GM18861 (cell line): ENCODE results near the gene COA7.
A peak's percentile ranks its signal among the peaks of the same experiment; 100 is the strongest.

Experiments used
- ATAC-seq: cut with Tn5 transposase; IDR thresholded peaks from one replicate; pipeline ENCODE4 v1.9.1; 2021; ENCODE audit not compliant: unreplicated experiment

The COA7 gene

DNA sequence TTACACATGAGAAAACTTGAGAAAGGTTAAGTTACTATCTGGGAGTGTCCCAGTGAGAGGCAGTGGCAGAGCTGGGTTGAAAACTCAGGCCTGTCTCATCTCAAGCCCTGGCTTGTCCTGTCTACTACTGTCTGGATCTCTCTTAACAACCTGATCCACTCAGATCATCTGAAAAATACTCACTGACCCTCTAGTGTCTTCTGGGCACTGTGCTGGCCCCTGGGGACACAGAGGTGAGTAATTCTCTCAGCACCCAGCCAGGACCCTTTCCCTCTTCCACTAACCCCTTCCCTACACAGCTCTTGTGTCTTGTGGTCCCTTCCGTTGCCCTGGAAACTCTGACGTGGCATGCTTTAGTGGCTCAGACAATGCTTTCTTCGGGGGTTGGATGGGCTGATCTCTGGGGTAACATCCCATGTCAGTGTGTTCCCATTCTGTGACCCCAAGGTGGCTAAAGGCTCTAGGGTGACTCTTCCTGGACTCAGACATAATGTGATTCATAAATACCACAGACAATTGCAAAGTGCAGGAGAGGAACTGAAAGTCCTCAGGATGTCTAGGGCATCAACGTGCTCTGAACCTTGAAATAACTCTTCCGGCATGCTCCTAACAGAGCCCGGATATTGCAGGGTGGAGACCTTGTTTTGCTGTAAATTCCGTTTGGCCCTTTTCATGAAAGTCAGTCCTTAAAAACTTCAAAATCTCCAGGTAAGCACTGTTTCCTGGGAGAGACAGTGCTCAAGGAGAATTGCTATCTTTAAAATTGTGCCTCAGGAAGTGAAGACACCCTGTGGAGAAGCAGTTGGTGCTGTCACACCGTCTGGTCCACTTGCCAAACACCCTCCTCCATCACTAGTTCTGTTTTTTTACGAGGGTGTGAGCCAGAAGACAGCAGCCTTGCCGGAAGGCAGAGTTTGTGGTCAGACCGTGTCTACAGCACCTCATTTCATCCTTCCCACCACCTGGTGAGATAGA is 61.1 kb downstream of the COA7 start:
- peak; percentile 64 for ATAC-seq

GRCh38 chr1:52635321-52636089 is 62.6 kb downstream of the COA7 start:
- no peak for ATAC-seq
